HCT116 (cell line): ENCODE data around the gene MCF2L2. TPM values are rescaled to one million over a fixed set of nuclear protein-coding genes. Genes with fewer than 3 reads are reported as not detected.

ENCODE experiments used
- ATAC-seq: fragments of 200-7000 bp; cut with Tn5 transposase; 2 replicates; pipeline ENCODE4 v1.9.1; 2020; ENCODE audit warnings: mild to moderate bottlenecking, moderate library complexity
- BruUV-seq: library from RNA; stranded (reverse); fragments of 400-500 nt; replicated peaks from 2 replicates; lab custom pipeline; 2021; lab: Mats Ljungman, UMichigan
- CTCF ChIA-PET: fragments of 300-600 bp; sonication (Branson Sonifier 250); formaldehyde crosslinking; loops from one replicate; lab custom pipeline; 2021; ENCODE audit warnings: antibody characterized with exemption; lab: Charles Lee
- POLR2A ChIA-PET: fragments of 300-600, 350-600 bp; sonication (Branson Sonifier 250); formaldehyde crosslinking; loops from one replicate; lab custom pipeline; 2021; ENCODE audit warnings: antibody characterized with exemption; lab: Charles Lee
- RAD21 ChIA-PET, 2 experiments: fragments of 300-600 bp; sonication (Branson Sonifier 250); formaldehyde crosslinking; loops; one replicate each; lab custom pipeline; 2023; ENCODE audit warnings: low total read pairs in 2 of 2; ENCODE audit not compliant: uncharacterized antibody in 2 of 2, unreplicated experiment in 2 of 2, low non-redundant PET in 1 of 2; lab: Charles Lee
- DNase-seq: peaks from one replicate; pipeline ENCODE4 v3.0.0-alpha.2; 2010; ENCODE audit warnings: low read depth, low spot score
- H2AFZ ChIP-seq: fragments of 200-600 bp; shearing (Covaris generic), sonication (generic); 2 replicates; pipeline ENCODE4 v1.6.1; 2017; ENCODE audit warnings: low read depth, mixed run types, mixed read lengths, antibody characterized with exemption, low read length; ENCODE audit not compliant: poor library complexity, severe bottlenecking
- H3K27ac ChIP-seq: 2 replicates; pipeline ENCODE4 v1.5.1; 2012; ENCODE audit warnings: low read depth, low read length
- H3K27me3 ChIP-seq: fragments of 200-600 bp; sonication (generic); 2 replicates; pipeline ENCODE4 v1.6.1; 2016; ENCODE audit warnings: mixed run types, low read length, mixed read lengths; ENCODE audit not compliant: insufficient read depth
- H3K36me3 ChIP-seq, 2 experiments: fragments of 200-500 bp in 1 of 2; fragments of 200-600 bp in 1 of 2; sonication (Bioruptor generic) in 1 of 2; sonication (generic) in 1 of 2; 2 replicates each; pipeline versions ENCODE4 v1.5.1 to v1.6.1; 2014 to 2016; ENCODE audit warnings: low read length in 2 of 2, inconsistent platforms in 1 of 2, mixed read lengths in 1 of 2, mixed run types in 1 of 2; ENCODE audit not compliant: insufficient read depth in 2 of 2, control insufficient read depth in 1 of 2
- H3K4me1 ChIP-seq, 2 experiments: fragments of 200-600 bp in 1 of 2; sonication (generic) in 1 of 2; 2 replicates each; pipeline versions ENCODE4 v1.5.1 to v1.6.1; 2012 to 2017; ENCODE audit warnings: low read length in 2 of 2, inconsistent platforms in 1 of 2, mild to moderate bottlenecking in 1 of 2, mixed read lengths in 1 of 2, mixed run types in 1 of 2, moderate library complexity in 1 of 2; ENCODE audit not compliant: insufficient read depth in 2 of 2, control insufficient read depth in 1 of 2
- H3K4me2 ChIP-seq: fragments of 200-600 bp; sonication (generic); 2 replicates; pipeline ENCODE4 v1.6.1; 2017; ENCODE audit warnings: mixed run types, low read length, mixed read lengths
- H3K4me3 ChIP-seq, 2 experiments: fragments of 200-600 bp in 1 of 2; sonication (generic) in 1 of 2; replicated peaks in 1 of 2; 2 replicates each; pipeline ENCODE4 v1.5.1; 2011 to 2016; ENCODE audit warnings: low read length in 2 of 2, control low read depth in 1 of 2, low read depth in 1 of 2, mild to moderate bottlenecking in 1 of 2, mixed read lengths in 1 of 2, mixed run types in 1 of 2
- H3K79me2 ChIP-seq: fragments of 200-600 bp; sonication (generic); 2 replicates; pipeline ENCODE4 v1.6.1; 2017; ENCODE audit warnings: mild to moderate bottlenecking, mixed run types, low read length, moderate library complexity, mixed read lengths; ENCODE audit not compliant: insufficient read depth
- H3K9ac ChIP-seq: fragments of 200-600 bp; sonication (generic); 2 replicates; pipeline ENCODE4 v1.6.1; 2016; ENCODE audit warnings: low read length, mixed read lengths
- H3K9me2 ChIP-seq: fragments of 200-600 bp; sonication (generic), shearing (Covaris generic); 2 replicates; pipeline ENCODE4 v1.6.1; 2017; ENCODE audit warnings: mixed run types, mild to moderate bottlenecking, moderate library complexity; ENCODE audit not compliant: insufficient read depth
- H3K9me3 ChIP-seq, 2 experiments: fragments of 200-500 bp in 1 of 2; fragments of 200-600 bp in 1 of 2; sonication (Bioruptor generic) in 1 of 2; sonication (generic) in 1 of 2; 2 replicates each; pipeline ENCODE4 v1.6.1; 2014 to 2017; ENCODE audit warnings: low read length in 2 of 2, mixed read lengths in 2 of 2, inconsistent platforms in 1 of 2, low read depth in 1 of 2, mild to moderate bottlenecking in 1 of 2, mixed run types in 1 of 2, moderate library complexity in 1 of 2; ENCODE audit not compliant: control insufficient read depth in 1 of 2, insufficient read depth in 1 of 2
- H4K20me1 ChIP-seq: fragments of 200-600 bp; sonication (generic), shearing (Covaris generic); 2 replicates; pipeline ENCODE4 v1.6.1; 2017; ENCODE audit warnings: mixed run types, mild to moderate bottlenecking, moderate library complexity; ENCODE audit not compliant: insufficient read depth
- CEBPB ChIP-seq: IDR thresholded peaks from 2 replicates; pipeline ENCODE4 v1.6.1; 2012; ENCODE audit warnings: low read depth
- EGR1 ChIP-seq: IDR thresholded peaks from 2 replicates; pipeline ENCODE4 v1.6.1; 2012; ENCODE audit warnings: low read depth
- EZH2 ChIP-seq: fragments of 200-600 bp; sonication (generic); IDR thresholded peaks from 2 replicates; pipeline ENCODE4 v1.6.1; 2017; ENCODE audit warnings: antibody characterized with exemption, mixed run types
- EZH2phosphoT487 ChIP-seq: fragments of 200-600 bp; IDR thresholded peaks from 2 replicates; pipeline ENCODE4 v1.6.1; 2018; ENCODE audit warnings: antibody characterized with exemption, borderline replicate concordance
- FOSL1 ChIP-seq: IDR thresholded peaks from 2 replicates; pipeline ENCODE4 v1.6.1; 2012; ENCODE audit warnings: low read depth
- JUND ChIP-seq: IDR thresholded peaks from 2 replicates; pipeline ENCODE4 v1.6.1; 2012
- POLR2A ChIP-seq: IDR thresholded peaks from 2 replicates; pipeline ENCODE4 v1.7.0; 2011; ENCODE audit warnings: borderline replicate concordance; ENCODE audit not compliant: insufficient read depth, insufficient read length; ENCODE audit errors: extremely low read depth
- POLR2AphosphoS5 ChIP-seq: IDR thresholded peaks from 2 replicates; pipeline ENCODE4 v1.6.1; 2011; ENCODE audit warnings: mild to moderate bottlenecking, low read depth, low read length, moderate library complexity
- SIN3A ChIP-seq: IDR thresholded peaks from 2 replicates; pipeline ENCODE4 v1.6.1; 2012; ENCODE audit warnings: low read depth
- SP1 ChIP-seq: IDR thresholded peaks from 2 replicates; pipeline ENCODE4 v1.6.1; 2012; ENCODE audit warnings: low read depth
- TCF7L2 ChIP-seq: IDR thresholded peaks from 2 replicates; pipeline ENCODE4 v1.7.0; 2011; ENCODE audit warnings: borderline replicate concordance, inconsistent platforms; ENCODE audit not compliant: insufficient read depth, insufficient read length; ENCODE audit errors: extremely low read depth
- YY1 ChIP-seq: IDR thresholded peaks from 2 replicates; pipeline ENCODE4 v1.6.1; 2011; ENCODE audit warnings: low read length, low read depth, moderate library complexity, mild to moderate bottlenecking; ENCODE audit not compliant: insufficient replicate concordance; ENCODE audit errors: extremely low read depth
- ZFX ChIP-seq: fragments of 450-650 bp; IDR thresholded peaks from 2 replicates; pipeline ENCODE4 v1.6.1; 2017
- ZNF274 ChIP-seq: fragments of 200-500 bp; sonication (Bioruptor generic); IDR thresholded peaks from 2 replicates; pipeline ENCODE4 v1.6.1; 2014; ENCODE audit warnings: mild to moderate bottlenecking, low read depth, low read length, inconsistent platforms
- intact Hi-C: fragments of 100-400 bp; cut with micrococcal nuclease; formaldehyde crosslinking; loops from 2 replicates; pipeline ENCODE4 v1.10.0; 2022
- total RNA-seq: library from RNA; stranded (reverse); gene quantifications from one replicate; pipeline ENCODE4 v1.2.1, GENCODE V29; 2021; ENCODE audit not compliant: unreplicated experiment
- TF ChIP-seq, protein P1 (sequence below), 3 experiments: fragments of 200-600 bp in 1 of 3; sonication (generic) in 1 of 3; IDR thresholded peaks in 2 of 3; conservative IDR thresholded peaks in 1 of 3; 2 replicates each; pipeline ENCODE4 v1.5.1; 2012 to 2017; ENCODE audit warnings: low read depth in 2 of 3, low read length in 2 of 3, antibody characterized with exemption in 1 of 3, borderline replicate concordance in 1 of 3, control low read depth in 1 of 3, mild to moderate bottlenecking in 1 of 3, mixed read lengths in 1 of 3, mixed run types in 1 of 3, moderate library complexity in 1 of 3; ENCODE audit not compliant: insufficient read depth in 1 of 3
- TF ChIP-seq, protein P2 (sequence below): IDR thresholded peaks from 2 replicates; pipeline ENCODE4 v1.6.1; 2012

MCF2L2 gene
- total RNA-seq, 1 experiment from 2014 or later: 1.5 TPM

DNA sequence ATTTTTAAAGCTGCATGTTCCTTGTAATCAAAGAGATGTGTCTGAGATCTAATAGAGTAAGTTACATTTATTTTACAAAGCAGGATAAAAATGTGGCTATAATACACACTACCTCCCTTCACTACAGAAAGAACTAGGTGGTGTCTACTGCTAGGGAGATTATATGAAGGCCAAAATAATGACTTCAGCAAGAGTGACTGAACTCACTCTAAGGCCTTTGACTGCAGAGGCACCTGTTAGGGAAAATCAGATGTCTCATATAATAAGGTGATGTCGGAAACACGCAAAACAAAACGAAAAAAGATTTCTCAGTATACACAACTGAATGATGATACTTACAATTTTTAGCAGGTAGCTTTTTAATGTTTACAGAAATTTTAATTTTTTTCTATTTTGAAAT lies 156.3 kb downstream of the MCF2L2 start:
- ChIA-PET RAD21 (no interaction called here), CTCF (no interaction called here), POLR2A (interaction anchor here (1.0 kb wide), 1 partner anchor 13 kb away, joined by 3 read pairs; no protein-coding TSS in a partner anchor)
- no peak for DNase-seq
- no peaks in the 10 kb centered on the region for H3K27me3 ChIP-seq
- H4K20me1 ChIP-seq: no peaks in the 10 kb centered on the region
- intact Hi-C loops: no loop called here
- no peaks in the 10 kb centered on the region for H3K9me2 ChIP-seq
- H3K9ac ChIP-seq: no peak overlapping the region
- no peak for ATAC-seq
- no peak overlapping the region for H2AFZ ChIP-seq
- H3K9me3 ChIP-seq: no peaks in the 10 kb centered on the region
- no peak overlapping the region for H3K27ac ChIP-seq
- H3K4me3 ChIP-seq: no peak overlapping the region
- peaks cover 5 to 38% of the 10 kb centered on the region in 2 experiments for H3K4me1 ChIP-seq
- no peak for TF ChIP-seq EZH2
- TF ChIP-seq EZH2phosphoT487: no peak
- no peak for TF ChIP-seq POLR2A
- TF ChIP-seq, protein P1, sequence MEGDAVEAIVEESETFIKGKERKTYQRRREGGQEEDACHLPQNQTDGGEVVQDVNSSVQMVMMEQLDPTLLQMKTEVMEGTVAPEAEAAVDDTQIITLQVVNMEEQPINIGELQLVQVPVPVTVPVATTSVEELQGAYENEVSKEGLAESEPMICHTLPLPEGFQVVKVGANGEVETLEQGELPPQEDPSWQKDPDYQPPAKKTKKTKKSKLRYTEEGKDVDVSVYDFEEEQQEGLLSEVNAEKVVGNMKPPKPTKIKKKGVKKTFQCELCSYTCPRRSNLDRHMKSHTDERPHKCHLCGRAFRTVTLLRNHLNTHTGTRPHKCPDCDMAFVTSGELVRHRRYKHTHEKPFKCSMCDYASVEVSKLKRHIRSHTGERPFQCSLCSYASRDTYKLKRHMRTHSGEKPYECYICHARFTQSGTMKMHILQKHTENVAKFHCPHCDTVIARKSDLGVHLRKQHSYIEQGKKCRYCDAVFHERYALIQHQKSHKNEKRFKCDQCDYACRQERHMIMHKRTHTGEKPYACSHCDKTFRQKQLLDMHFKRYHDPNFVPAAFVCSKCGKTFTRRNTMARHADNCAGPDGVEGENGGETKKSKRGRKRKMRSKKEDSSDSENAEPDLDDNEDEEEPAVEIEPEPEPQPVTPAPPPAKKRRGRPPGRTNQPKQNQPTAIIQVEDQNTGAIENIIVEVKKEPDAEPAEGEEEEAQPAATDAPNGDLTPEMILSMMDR (IDR thresholded peaks at IDR 0.05 in 2 of 3, conservative IDR thresholded peaks at IDR 0.05 in 1 of 3; ENCODE audit: borderline replicate concordance in 1 of 3, insufficient read depth in 1 of 3, low read depth in 2 of 3, low read length in 2 of 3): no peak
- TF ChIP-seq, protein P2, sequence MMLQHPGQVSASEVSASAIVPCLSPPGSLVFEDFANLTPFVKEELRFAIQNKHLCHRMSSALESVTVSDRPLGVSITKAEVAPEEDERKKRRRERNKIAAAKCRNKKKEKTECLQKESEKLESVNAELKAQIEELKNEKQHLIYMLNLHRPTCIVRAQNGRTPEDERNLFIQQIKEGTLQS: no peak
- no peak for TF ChIP-seq JUND
- no peak for TF ChIP-seq SP1
- TF ChIP-seq EGR1: no peak
- TF ChIP-seq CEBPB: no peak
- no peak for TF ChIP-seq SIN3A
- TF ChIP-seq ZNF274: no peak
- TF ChIP-seq POLR2AphosphoS5: no peak
- TF ChIP-seq FOSL1: no peak
- TF ChIP-seq ZFX: no peak
- no peak for TF ChIP-seq TCF7L2
- TF ChIP-seq YY1: no peak
- H3K4me2 ChIP-seq: no peak overlapping the region
- peaks cover 44% of the 10 kb centered on the region for H3K79me2 ChIP-seq
- no TSS peak for BruUV-seq
- peaks cover 2 to 12% of the 10 kb centered on the region in 2 experiments; a peak in 2 of 4 replicates for H3K36me3 ChIP-seq
